Measurements from ENCODE around the gene SPOPL. TPM values are rescaled to one million over a fixed set of nuclear protein-coding genes. Genes with fewer than 3 reads are reported as not detected.
"Not testable (repeated sequence)": the region's sequence is repeated elsewhere in the genome, so short reads cannot be mapped to it uniquely, and the experiment has no call there.

SPOPL gene
- total RNA-seq, 1 experiment from 2014 or later: 7.6 TPM

- in situ Hi-C loops (cut with HindIII; ENCODE audit: low pct_unique_long_range_greater_than_20kb, low sequenced_read_pairs): no loop called here
- no peak for DNase-seq (ENCODE audit: low read depth, low spot score)
Measured at GRCh38 chr2:138512672-138513071, 11.1 kb downstream of the SPOPL start.

DNA sequence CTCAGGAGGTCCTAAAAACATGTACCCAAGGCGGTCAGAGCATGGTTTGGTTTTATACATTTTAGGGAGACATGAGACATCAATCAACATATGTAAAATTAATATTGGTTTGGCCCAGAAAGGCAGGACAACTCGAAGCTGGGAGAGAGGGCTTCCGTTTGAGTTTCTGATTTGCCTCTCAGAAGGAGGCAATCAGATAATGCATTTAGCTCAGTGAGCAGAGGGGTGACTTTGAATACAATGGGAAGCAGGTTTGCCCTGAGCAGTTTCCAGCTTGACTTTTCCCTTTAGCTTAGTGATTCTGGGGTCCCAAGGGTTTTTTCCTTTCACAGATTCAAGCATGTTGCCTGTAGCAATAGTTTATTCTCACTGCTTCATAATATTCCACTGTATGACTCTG is 12.6 kb downstream of the SPOPL start:
- in situ Hi-C loops (cut with HindIII; ENCODE audit: low pct_unique_long_range_greater_than_20kb, low sequenced_read_pairs): no loop called here
- DNase-seq (ENCODE audit: low read depth, low spot score): no peak

- in situ Hi-C loops (cut with HindIII; ENCODE audit: low pct_unique_long_range_greater_than_20kb, low sequenced_read_pairs): no loop called here
- DNase-seq (ENCODE audit: low read depth, low spot score): no peak
Measured at GRCh38 chr2:138515092-138515491, 13.5 kb downstream of the SPOPL start.

GRCh38 chr2:138516030-138516704 is 14.6 kb downstream of the SPOPL start:
- DNase-seq (ENCODE audit: low read depth, low spot score): no peak

GRCh38 chr2:138518860-138519259 is 17.3 kb downstream of the SPOPL start:
- DNase-seq (ENCODE audit: low read depth, low spot score): no peak
- in situ Hi-C loops (cut with HindIII; ENCODE audit: low pct_unique_long_range_greater_than_20kb, low sequenced_read_pairs): no loop called here

More at GRCh38 chr2:138516030-138516704, 14.6 kb downstream of the SPOPL start:
- in situ Hi-C loops (cut with HindIII; ENCODE audit: low pct_unique_long_range_greater_than_20kb, low sequenced_read_pairs): no loop called here

- in situ Hi-C loops (cut with HindIII; ENCODE audit: low pct_unique_long_range_greater_than_20kb, low sequenced_read_pairs): no loop called here
- no peak for DNase-seq (ENCODE audit: low read depth, low spot score)
Measured at GRCh38 chr2:138521821-138522220, 20.3 kb downstream of the SPOPL start.

- in situ Hi-C loops (cut with HindIII; ENCODE audit: low pct_unique_long_range_greater_than_20kb, low sequenced_read_pairs): no loop called here
- no peak for DNase-seq (ENCODE audit: low read depth, low spot score)
Measured at GRCh38 chr2:138522556-138522955, 21.0 kb downstream of the SPOPL start.

DNA sequence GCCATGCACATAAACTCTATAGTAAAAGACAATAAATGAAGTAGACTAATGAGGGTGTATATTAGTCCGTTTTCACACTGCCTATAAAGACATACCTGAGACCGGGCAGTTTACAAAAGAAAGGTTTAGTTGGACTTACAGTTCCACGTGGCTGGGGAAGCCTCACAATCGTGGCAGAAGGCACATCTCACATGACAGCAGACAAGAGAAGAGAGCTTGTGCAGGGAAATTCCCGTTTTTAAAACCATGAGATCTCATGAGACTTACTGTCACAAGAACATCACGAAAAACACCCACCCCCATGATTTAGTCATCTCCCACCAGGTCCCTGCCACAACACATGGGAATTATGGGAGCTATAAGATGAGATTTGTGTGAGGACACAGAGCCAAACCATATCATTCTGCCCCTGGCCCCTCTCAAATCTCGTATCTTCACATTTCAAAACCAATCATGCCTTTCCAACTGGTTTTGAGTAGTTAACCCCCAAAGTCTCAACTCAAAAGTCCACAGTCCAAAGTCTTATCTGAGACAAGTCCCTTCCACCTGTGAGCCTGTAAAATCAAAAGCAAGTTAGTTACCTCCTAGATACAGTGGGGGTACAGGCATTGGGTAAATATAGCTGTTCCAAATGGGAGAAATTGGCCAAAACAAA is 21.6 kb downstream of the SPOPL start:
- DNase-seq (ENCODE audit: low read depth, low spot score); in situ Hi-C loops (cut with HindIII; ENCODE audit: low pct_unique_long_range_greater_than_20kb, low sequenced_read_pairs): not testable (repeated sequence)

DNA sequence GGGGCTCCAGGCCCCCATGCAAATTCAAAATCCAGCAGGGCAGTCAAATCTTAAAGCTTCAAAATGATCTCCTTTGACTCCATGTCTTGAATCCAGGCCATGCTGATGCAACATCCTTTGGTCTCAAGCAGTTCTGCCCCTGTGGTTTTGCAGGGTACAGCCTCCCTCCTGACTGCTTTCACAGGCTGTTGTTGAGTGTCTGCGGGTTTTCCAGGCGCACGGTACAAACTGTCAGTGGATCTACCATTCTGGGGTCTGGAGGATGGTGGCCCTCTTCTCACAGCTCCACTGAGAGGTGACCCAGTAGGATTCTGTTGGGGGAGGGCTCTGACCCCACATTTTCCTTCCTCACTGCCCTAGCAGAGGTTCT is 22.1 kb downstream of the SPOPL start:
- in situ Hi-C loops (cut with HindIII; ENCODE audit: low pct_unique_long_range_greater_than_20kb, low sequenced_read_pairs): not testable (repeated sequence)

GRCh38 chr2:138524353-138524752 is 22.8 kb downstream of the SPOPL start:
- DNase-seq (ENCODE audit: low read depth, low spot score); in situ Hi-C loops (cut with HindIII; ENCODE audit: low pct_unique_long_range_greater_than_20kb, low sequenced_read_pairs): not testable (repeated sequence)

More for the DNA sequence above, 22.1 kb downstream of the SPOPL start:
- not testable (repeated sequence) for DNase-seq (ENCODE audit: low read depth, low spot score)

DNA sequence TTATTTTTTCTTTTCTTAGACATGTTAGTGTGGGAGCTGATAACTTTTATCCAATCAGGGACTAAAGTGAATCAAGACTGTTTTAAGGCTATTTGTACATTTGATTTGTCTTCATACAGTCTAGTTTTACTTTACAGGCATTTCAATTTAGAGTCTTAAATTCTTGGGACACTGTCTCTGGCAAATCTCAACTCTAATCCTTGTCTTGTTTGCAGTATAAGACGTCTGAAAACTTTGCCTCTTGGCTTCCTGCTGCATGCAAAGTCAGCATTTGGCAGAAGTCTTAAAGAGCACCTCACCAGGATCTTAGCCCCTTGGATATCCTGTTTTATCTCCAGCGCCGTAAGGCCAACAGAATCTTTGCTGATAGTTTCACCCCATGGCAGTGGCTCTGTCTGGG is 30.3 kb downstream of the SPOPL start:
- no peak for DNase-seq (ENCODE audit: low read depth, low spot score)
- in situ Hi-C loops (cut with HindIII; ENCODE audit: low pct_unique_long_range_greater_than_20kb, low sequenced_read_pairs): no loop called here

- no peak for DNase-seq (ENCODE audit: low read depth, low spot score)
- in situ Hi-C loops (cut with HindIII; ENCODE audit: low pct_unique_long_range_greater_than_20kb, low sequenced_read_pairs): no loop called here
Measured at GRCh38 chr2:138534791-138535190, 33.2 kb downstream of the SPOPL start.

- DNase-seq (ENCODE audit: low read depth, low spot score): no peak
- in situ Hi-C loops (cut with HindIII; ENCODE audit: low pct_unique_long_range_greater_than_20kb, low sequenced_read_pairs): no loop called here
Measured at GRCh38 chr2:138536302-138536701, 34.7 kb downstream of the SPOPL start.

- in situ Hi-C loops (cut with HindIII; ENCODE audit: low pct_unique_long_range_greater_than_20kb, low sequenced_read_pairs): no loop called here
- DNase-seq (ENCODE audit: low read depth, low spot score): no peak
Measured at GRCh38 chr2:138536740-138537139, 35.2 kb downstream of the SPOPL start.

GRCh38 chr2:138537170-138537915 is 35.8 kb downstream of the SPOPL start:
- no peak for DNase-seq (ENCODE audit: low read depth, low spot score)
- in situ Hi-C loops (cut with HindIII; ENCODE audit: low pct_unique_long_range_greater_than_20kb, low sequenced_read_pairs): no loop called here

GRCh38 chr2:138544206-138544605 is 42.6 kb downstream of the SPOPL start:
- DNase-seq (ENCODE audit: low read depth, low spot score); in situ Hi-C loops (cut with HindIII; ENCODE audit: low pct_unique_long_range_greater_than_20kb, low sequenced_read_pairs): not testable (repeated sequence)

GRCh38 chr2:138548796-138549195 is 47.2 kb downstream of the SPOPL start:
- no peak for DNase-seq (ENCODE audit: low read depth, low spot score)
- in situ Hi-C loops (cut with HindIII; ENCODE audit: low pct_unique_long_range_greater_than_20kb, low sequenced_read_pairs): no loop called here

DNA sequence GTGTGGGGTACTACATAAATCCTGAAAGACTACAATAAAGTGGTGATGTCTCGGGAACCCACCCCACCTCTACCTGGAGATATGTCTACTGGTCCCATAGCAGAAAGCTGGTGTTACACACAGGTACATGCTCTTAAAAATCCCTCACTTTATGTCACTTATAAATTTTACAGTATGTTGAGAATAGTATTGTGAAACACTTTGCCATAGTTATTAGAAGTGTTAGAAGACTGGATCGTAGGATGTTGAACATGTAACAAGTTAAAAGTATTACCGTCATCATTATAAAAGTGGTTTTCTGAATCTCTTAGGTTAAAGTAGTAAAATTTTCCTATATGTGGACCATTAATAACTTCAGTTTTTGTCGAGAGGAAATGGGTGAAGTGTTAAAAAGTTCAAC is 48.6 kb downstream of the SPOPL start:
- no peak for DNase-seq (ENCODE audit: low read depth, low spot score)
- in situ Hi-C loops (cut with HindIII; ENCODE audit: low pct_unique_long_range_greater_than_20kb, low sequenced_read_pairs): no loop called here

Measured in SK-MEL-5 (cell line).